GM12891 (cell line): Measurements from ENCODE around the gene LRRTM3.

Experiments
- PAX5 ChIP-seq: IDR thresholded peaks from 2 replicates; pipeline ENCODE4 v1.6.1; 2011; ENCODE audit warnings: low read length, moderate library complexity, mild to moderate bottlenecking; ENCODE audit not compliant: insufficient read depth, severe bottlenecking
- POLR2A ChIP-seq: IDR thresholded peaks from 2 replicates; pipeline ENCODE4 v1.6.1; 2011; ENCODE audit warnings: low read depth, low read length, control low read depth
- POLR2AphosphoS5 ChIP-seq: IDR thresholded peaks from 2 replicates; pipeline ENCODE4 v1.6.1; 2011; ENCODE audit warnings: low read depth, low read length, control low read depth
- TAF1 ChIP-seq: IDR thresholded peaks from 2 replicates; pipeline ENCODE4 v1.6.1; 2011; ENCODE audit warnings: low read depth, low read length, control low read depth

DNA sequence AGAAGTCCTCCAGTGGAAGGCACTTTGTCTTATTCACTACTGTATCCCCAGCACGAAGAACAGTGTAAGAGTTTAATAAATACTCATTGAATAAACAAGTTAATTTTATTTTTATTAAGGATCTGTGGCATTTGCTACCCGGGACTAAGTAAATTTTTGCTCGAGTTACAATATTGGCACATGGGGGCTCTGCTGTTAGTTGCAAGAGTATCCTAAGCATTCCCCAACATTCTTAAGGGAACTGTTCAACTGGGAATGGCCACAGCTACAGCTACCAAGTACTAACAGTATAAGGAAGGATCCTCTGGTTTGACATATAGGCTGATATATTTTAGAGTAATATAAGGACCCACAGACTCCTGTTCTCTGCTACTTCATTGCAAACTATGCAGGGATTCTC lies 8.7 kb upstream of the LRRTM3 start:
- TF ChIP-seq POLR2AphosphoS5 = no peak
- no peak for TF ChIP-seq POLR2A
- no peak for TF ChIP-seq TAF1
- no peak for TF ChIP-seq PAX5
